H1 (cell line): ENCODE results near the gene POLN. TPM values are rescaled to one million over a fixed set of nuclear protein-coding genes. Genes with fewer than 3 reads are reported as not detected.

ENCODE experiments used
- SP1 ChIP-seq: IDR thresholded peaks from 2 replicates; pipeline ENCODE4 v1.6.1; 2011; ENCODE audit warnings: low read depth, low read length
- polyA plus RNA-seq, 7 experiments: library from polyadenylated mRNA; depleted of rRNA in 3 of 7; stranded (reverse) in 5 of 7; unstranded in 2 of 7; fragments of >200 nt in 5 of 7; fragments of 200-250 nt in 2 of 7; gene quantifications; 1 replicate in 5 of 7; 2 replicates in 1 of 7; 4 replicates in 1 of 7; pipeline versions ENCODE4 v1.2.1 to v1.2.3, GENCODE V29; 2011 to 2013; ENCODE audit warnings: missing spikeins in 2 of 7, mixed read lengths in 2 of 7
- total RNA-seq: library from RNA; stranded (reverse); fragmentation: NEBNext Ultra II Directional; extraction: Animal tissue kit (Norgen Biotek cat#: 25700); gene quantifications from 2 replicates; pipeline ENCODE4 v1.2.1, GENCODE V29; 2021
- TF ChIP-seq, protein P1 (sequence below): IDR thresholded peaks from 2 replicates; pipeline ENCODE4 v1.6.1; 2011; ENCODE audit warnings: low read length, improper control_type of control experiment

Gene POLN
- total and polyA plus RNA-seq, 2 of the 8 experiments (the other 6 are each of a cell fraction or from before 2014, with no cell fraction given): 0.98 to 1.5 TPM

DNA sequence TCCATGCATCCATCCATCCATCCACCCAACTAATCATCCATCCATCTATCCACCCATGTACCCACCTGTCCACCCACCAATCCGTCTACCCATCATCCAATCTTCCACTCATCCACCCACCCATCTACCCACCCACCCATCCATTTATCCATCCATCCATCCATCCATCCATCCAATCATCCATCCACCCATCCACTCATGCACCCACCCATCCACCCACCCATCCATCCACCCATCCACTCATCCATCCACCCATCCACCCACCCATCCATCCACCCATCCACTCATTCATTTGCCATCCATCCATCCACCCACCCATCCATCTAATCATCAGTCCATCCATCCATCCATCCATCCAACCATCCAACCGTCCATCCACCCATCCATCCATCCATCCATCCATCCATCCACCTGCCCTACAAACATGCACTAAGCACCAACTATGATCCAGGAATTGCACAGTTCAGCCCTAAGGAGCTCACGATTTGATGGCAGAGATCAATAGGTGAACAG lies 41.3 kb upstream of the POLN start (continued):
- no peak for TF ChIP-seq SP1
- TF ChIP-seq, protein P1, sequence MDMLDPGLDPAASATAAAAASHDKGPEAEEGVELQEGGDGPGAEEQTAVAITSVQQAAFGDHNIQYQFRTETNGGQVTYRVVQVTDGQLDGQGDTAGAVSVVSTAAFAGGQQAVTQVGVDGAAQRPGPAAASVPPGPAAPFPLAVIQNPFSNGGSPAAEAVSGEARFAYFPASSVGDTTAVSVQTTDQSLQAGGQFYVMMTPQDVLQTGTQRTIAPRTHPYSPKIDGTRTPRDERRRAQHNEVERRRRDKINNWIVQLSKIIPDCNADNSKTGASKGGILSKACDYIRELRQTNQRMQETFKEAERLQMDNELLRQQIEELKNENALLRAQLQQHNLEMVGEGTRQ: no peak
